ENCODE data around the gene MRPL10. TPM values are rescaled to one million over a fixed set of nuclear protein-coding genes. Genes with fewer than 3 reads are reported as not detected.
A peak's percentile ranks its signal among the peaks of the same experiment; 100 is the strongest.

MRPL10 gene
- total RNA-seq, 1 experiment from 2014 or later = 67.2 TPM

GRCh38 chr17:47789611-47790561, 41.5 kb downstream of the MRPL10 start:
- H3K27ac Mint-ChIP-seq = no peak overlapping the region
- peak overlapping the region; percentile 4 for H3K9ac ChIP-seq (ENCODE audit: extremely low read depth, insufficient read length, low read length)
- H3K36me3 Mint-ChIP-seq (ENCODE audit: insufficient read depth in 1 of 3, low read depth in 3 of 3) = no peaks in the 10 kb centered on the region

More at GRCh38 chr17:47789611-47790561, 41.5 kb downstream of the MRPL10 start:
- H3K23me2 ChIP-seq (ENCODE audit: insufficient read length, low read depth, low read length, poor library complexity, severe bottlenecking) = peaks cover 8% of the 10 kb centered on the region
- no peak overlapping the region for H2BK15ac ChIP-seq (ENCODE audit: low read depth, low read length)
- H3K27ac ChIP-seq (ENCODE audit: insufficient read length, low read depth, low read length) = no peak overlapping the region
- H3K4me2 ChIP-seq (ENCODE audit: insufficient read depth, insufficient read length, low read length) = peak overlapping the region; percentile 48
- peak; percentile 84 for DNase-seq
- H3K9me3 ChIP-seq (ENCODE audit: control insufficient read depth, low read depth, low read length) = no peaks in the 10 kb centered on the region
- no peaks in the 10 kb centered on the region for H3K79me2 ChIP-seq (ENCODE audit: insufficient read depth, low read length)
- no peak overlapping the region for H2BK5ac ChIP-seq (ENCODE audit: insufficient read length, low read length)
- Mint-ChIP-seq H3K4me1 (peaks cover 2 to 9% of the 10 kb centered on the region in 2 experiments; a peak in 2 of 4 replicates), H3K4me3 (peak overlapping the region; percentile 68 to 89), H3K9me3 (no peaks in the 10 kb centered on the region), H3K27me3 (ENCODE audit: low read depth) (peaks cover 87% of the 10 kb centered on the region)
- no peak overlapping the region for H3K56ac ChIP-seq (ENCODE audit: insufficient read length, low read depth, low read length)
- H3K23ac ChIP-seq (ENCODE audit: insufficient read length, low read depth, low read length) = no peak overlapping the region
- H4K5ac ChIP-seq (ENCODE audit: insufficient read length, low read depth, low read length) = no peak overlapping the region
- no peak overlapping the region for H2AFZ ChIP-seq (ENCODE audit: low read length)
- H2BK120ac ChIP-seq (ENCODE audit: low read depth, low read length, poor library complexity, severe bottlenecking) = no peak overlapping the region
- no peak overlapping the region for H3T11ph ChIP-seq (ENCODE audit: low read length)
- H3K4ac ChIP-seq (ENCODE audit: low read depth, low read length) = no peak overlapping the region
- H3K79me1 ChIP-seq (ENCODE audit: insufficient read depth, low read depth, low read length, poor library complexity, severe bottlenecking) = no peaks in the 10 kb centered on the region
- H2BK20ac ChIP-seq (ENCODE audit: low read depth, low read length, poor library complexity, severe bottlenecking) = no peak overlapping the region
- peak overlapping the region; percentile 44; the same call in 1 of the 2 replicates for H3K14ac ChIP-seq (ENCODE audit: insufficient read depth, low read length)
- no peaks in the 10 kb centered on the region for H3K4me1 ChIP-seq (ENCODE audit: insufficient read depth, low read length)
- H2AK5ac ChIP-seq (ENCODE audit: insufficient read length, low read length) = no peak overlapping the region
- no peak overlapping the region for H4K8ac ChIP-seq (replicated peaks; ENCODE audit: insufficient read length, low read depth, low read length)
- H4K20me1 ChIP-seq (ENCODE audit: control insufficient read depth, insufficient read depth, insufficient read length) = no peaks in the 10 kb centered on the region
- WGBS (ENCODE audit: extremely low coverage, insufficient read length, low lambda C conversion rate) = no CpG with 5 or more reads among the region's 70 CpGs
- no peak overlapping the region for H2BK12ac ChIP-seq (ENCODE audit: insufficient read length, low read depth, low read length)
- H3K27me3 ChIP-seq (ENCODE audit: insufficient read depth, low read length) = peaks cover 5% of the 10 kb centered on the region; the same call in 1 of the 2 replicates
- H4K91ac ChIP-seq (ENCODE audit: insufficient read length, low read depth, low read length) = no peak overlapping the region
- TF ChIP-seq CTCF (conservative IDR thresholded peaks at IDR 0.05) = peak; percentile 58
- peak overlapping the region; percentile 28 for H3K18ac ChIP-seq (ENCODE audit: insufficient read length, low read depth, low read length)

Data from H9 (cell line).